Right atrium auricular region (tissue), 2 donors: ENCODE data around the gene ARMC6. TPM values are rescaled to one million over a fixed set of nuclear protein-coding genes. Genes with fewer than 3 reads are reported as not detected.
A peak's percentile ranks its signal among the peaks of the same experiment; 100 is the strongest.

Source experiments
- DNase-seq: peaks from one replicate; pipeline ENCODE4 v3.0.0-alpha.2; 2019; ENCODE audit warnings: low spot score
- H3K27ac ChIP-seq, 2 donors: fragments of 200-600 bp; sonication (generic); 1 replicate in 1 of 2; 2 replicates in 1 of 2; pipeline ENCODE4 v1.5.1; 2016 to 2019
- H3K27me3 ChIP-seq, 2 donors: fragments of 200-600 bp; sonication (generic); one replicate each; pipeline versions ENCODE4 v1.5.1 to v1.6.0; 2017 to 2019
- H3K36me3 ChIP-seq: fragments of 200-600 bp; sonication (generic); one replicate; pipeline ENCODE4 v1.5.1; 2016
- H3K4me1 ChIP-seq, 2 donors: fragments of 200-600 bp; sonication (generic); one replicate each; pipeline versions ENCODE4 v1.5.1 to v1.6.0; 2017 to 2019
- H3K4me3 ChIP-seq, 2 donors: fragments of 200-600 bp; sonication (generic); 1 replicate in 1 of 2; 2 replicates in 1 of 2; pipeline ENCODE4 v1.5.1; 2017 to 2019; ENCODE audit warnings: mild to moderate bottlenecking in 1 of 2, moderate library complexity in 1 of 2
- H3K9me3 ChIP-seq, 2 donors: fragments of 200-600 bp; sonication (generic); one replicate each; pipeline ENCODE4 v1.5.1; 2019
- CTCF ChIP-seq, 2 donors: fragments of 200-600 bp; sonication (generic); IDR thresholded peaks; one replicate each; pipeline ENCODE4 v1.5.1; 2019; ENCODE audit warnings: antibody characterized with exemption in 2 of 2
- total RNA-seq, 2 donors: library from RNA; depleted of rRNA; stranded (reverse); fragments of >200 nt; gene quantifications; one replicate each; pipeline ENCODE4 v1.1.0, GENCODE V29; 2016

The ARMC6 gene
- total RNA-seq, 2 donors from 2014 or later: 13.7 to 14.4 TPM

- H3K9me3 ChIP-seq: no peaks in the 10 kb centered on the region
- peaks cover 14% of the 10 kb centered on the region for H3K36me3 ChIP-seq
- no peak for DNase-seq
- no peak for TF ChIP-seq CTCF (IDR thresholded peaks at IDR 0.05)
- H3K27ac ChIP-seq: no peak overlapping the region
- no peaks in the 10 kb centered on the region for H3K27me3 ChIP-seq
- no peak overlapping the region for H3K4me3 ChIP-seq
- peaks cover 0 to 32% of the 10 kb centered on the region in 2 donors for H3K4me1 ChIP-seq
Observed at GRCh38 chr19:19059837-19060611, 26.6 kb downstream of the ARMC6 start.

GRCh38 chr19:19061506-19061905 lies 28.1 kb downstream of the ARMC6 start:
- H3K4me1 ChIP-seq: peaks cover 0 to 42% of the 10 kb centered on the region in 2 donors
- H3K36me3 ChIP-seq: peaks cover 6% of the 10 kb centered on the region

GRCh38 chr19:19062454-19063182 lies 29.2 kb downstream of the ARMC6 start:
- TF ChIP-seq CTCF (IDR thresholded peaks at IDR 0.05): no peak
- peaks cover 4% of the 10 kb centered on the region for H3K36me3 ChIP-seq
- no peaks in the 10 kb centered on the region for H3K9me3 ChIP-seq
- peaks cover 0 to 51% of the 10 kb centered on the region in 2 donors for H3K4me1 ChIP-seq
- no peaks in the 10 kb centered on the region for H3K27me3 ChIP-seq
- DNase-seq: no peak
- peak overlapping the region; percentile 28 to 94 for H3K4me3 ChIP-seq
- H3K27ac ChIP-seq: peak overlapping the region; percentile 78 to 87

More at GRCh38 chr19:19061506-19061905, 28.1 kb downstream of the ARMC6 start:
- Histone ChIP-seq H3K9me3 (no peaks in the 10 kb centered on the region), H3K4me3 (no peak overlapping the region), H3K27me3 (no peaks in the 10 kb centered on the region), H3K27ac (peak overlapping the region; percentile 78 to 87)
- DNase-seq: no peak
- no peak for TF ChIP-seq CTCF (IDR thresholded peaks at IDR 0.05)

- Histone ChIP-seq H3K27ac (peak within 1 kb of the TSS; percentile 79 to 87), H3K36me3 (no peaks in the 10 kb centered on the region), H3K27me3 (no peaks in the 10 kb centered on the region), H3K9me3 (no peaks in the 10 kb centered on the region), H3K4me1 (peaks cover 0 to 59% of the 10 kb centered on the region in 2 donors), H3K4me3 (peak within 1 kb of the TSS; percentile 89 to 94)
- TF ChIP-seq CTCF (IDR thresholded peaks at IDR 0.05): no peak
- DNase-seq: peak; percentile 99
Observed at GRCh38 chr19:19063183-19064097, 30.0 kb downstream of the ARMC6 start, which contains the start of gene SLC25A42. TSS of gene SLC25A42 (plus strand) at chr19:19063994. CDS start at chr19:19096125, 32,131 bp downstream.

GRCh38 chr19:19064098-19064722 lies 30.8 kb downstream of the ARMC6 start:
- Histone ChIP-seq H3K4me3 (peak overlapping the region; percentile 89 to 94), H3K4me1 (peaks cover 0 to 66% of the 10 kb centered on the region in 2 donors), H3K27me3 (no peaks in the 10 kb centered on the region), H3K9me3 (no peaks in the 10 kb centered on the region), H3K36me3 (no peaks in the 10 kb centered on the region), H3K27ac (peak overlapping the region; percentile 76 to 79)
- peak in 1 of 2 donors; percentile 10 for TF ChIP-seq CTCF (IDR thresholded peaks at IDR 0.05)
- no peak for DNase-seq
